ENCODE measurements around the gene COL4A4.

DNA sequence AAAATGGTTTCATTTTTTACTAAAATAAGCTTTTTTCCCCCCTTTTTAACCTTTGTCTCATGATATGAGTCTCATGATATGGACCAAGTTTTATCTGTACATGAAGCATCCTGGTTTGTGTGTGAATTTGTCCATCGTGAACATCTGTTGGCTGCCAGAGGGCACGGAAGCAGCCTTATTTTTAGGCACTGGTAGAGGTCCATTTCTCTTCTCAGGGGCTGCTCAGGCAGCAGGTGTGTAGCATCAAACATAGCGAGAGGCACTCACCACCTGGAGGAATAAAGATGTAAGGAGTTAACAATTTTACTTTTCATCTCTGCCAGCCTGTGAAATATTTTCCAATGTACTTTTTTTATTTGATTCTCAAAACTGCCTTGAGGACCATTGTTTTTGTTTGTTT, 193.6 kb downstream of the COL4A4 start:
- TF ChIP-seq, protein P1, sequence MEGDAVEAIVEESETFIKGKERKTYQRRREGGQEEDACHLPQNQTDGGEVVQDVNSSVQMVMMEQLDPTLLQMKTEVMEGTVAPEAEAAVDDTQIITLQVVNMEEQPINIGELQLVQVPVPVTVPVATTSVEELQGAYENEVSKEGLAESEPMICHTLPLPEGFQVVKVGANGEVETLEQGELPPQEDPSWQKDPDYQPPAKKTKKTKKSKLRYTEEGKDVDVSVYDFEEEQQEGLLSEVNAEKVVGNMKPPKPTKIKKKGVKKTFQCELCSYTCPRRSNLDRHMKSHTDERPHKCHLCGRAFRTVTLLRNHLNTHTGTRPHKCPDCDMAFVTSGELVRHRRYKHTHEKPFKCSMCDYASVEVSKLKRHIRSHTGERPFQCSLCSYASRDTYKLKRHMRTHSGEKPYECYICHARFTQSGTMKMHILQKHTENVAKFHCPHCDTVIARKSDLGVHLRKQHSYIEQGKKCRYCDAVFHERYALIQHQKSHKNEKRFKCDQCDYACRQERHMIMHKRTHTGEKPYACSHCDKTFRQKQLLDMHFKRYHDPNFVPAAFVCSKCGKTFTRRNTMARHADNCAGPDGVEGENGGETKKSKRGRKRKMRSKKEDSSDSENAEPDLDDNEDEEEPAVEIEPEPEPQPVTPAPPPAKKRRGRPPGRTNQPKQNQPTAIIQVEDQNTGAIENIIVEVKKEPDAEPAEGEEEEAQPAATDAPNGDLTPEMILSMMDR (IDR thresholded peaks at IDR 0.05): no peak
- TF ChIP-seq POLR2AphosphoS5 (IDR thresholded peaks at IDR 0.05): no peak
